Esophagus squamous epithelium (tissue), 5 donors: ENCODE data around the gene SLC6A19. TPM values are rescaled to one million over a fixed set of nuclear protein-coding genes. Genes with fewer than 3 reads are reported as not detected.

ENCODE experiments used
- DNase-seq: peaks from one replicate; lab custom pipeline; 2025; lab: John Stamatoyannopoulos, UW
- H3K27ac ChIP-seq, 4 donors: fragments of 200-600 bp; sonication (generic); one replicate each; pipeline ENCODE4 v1.5.1; 2016 to 2019; ENCODE audit warnings: mild to moderate bottlenecking in 1 of 4
- H3K27me3 ChIP-seq, 4 donors: fragments of 200-600 bp; sonication (generic); 1 replicate in 3 of 4; 2 replicates in 1 of 4; pipeline versions ENCODE4 v1.5.1 to v1.6.0; 2017 to 2021; ENCODE audit warnings: antibody characterized with exemption in 1 of 4
- H3K36me3 ChIP-seq, 3 donors: fragments of 200-600 bp; sonication (generic); one replicate each; pipeline ENCODE4 v1.5.1; 2016 to 2019
- H3K4me1 ChIP-seq, 3 donors: fragments of 200-600 bp; sonication (generic); one replicate each; pipeline ENCODE4 v1.5.1; 2017 to 2019
- H3K4me3 ChIP-seq, 4 donors: fragments of 200-600 bp; sonication (generic); 1 replicate in 3 of 4; 2 replicates in 1 of 4; pipeline ENCODE4 v1.5.1; 2016 to 2019; ENCODE audit warnings: mild to moderate bottlenecking in 2 of 4, moderate library complexity in 1 of 4
- H3K9me3 ChIP-seq, 3 donors: fragments of 200-600 bp; sonication (generic); one replicate each; pipeline ENCODE4 v1.5.1; 2016 to 2019
- CTCF ChIP-seq, 6 experiments: fragments of 450-650 bp in 4 of 6; fragments of 200-600 bp in 2 of 6; sonication (generic) in 2 of 6; IDR thresholded peaks; one replicate each; pipeline ENCODE4 v1.5.1; 2016 to 2019; ENCODE audit warnings: antibody characterized with exemption in 6 of 6, mild to moderate bottlenecking in 4 of 6, moderate library complexity in 4 of 6
- POLR2A ChIP-seq, 4 donors: fragments of 450-650 bp; IDR thresholded peaks; one replicate each; pipeline ENCODE4 v1.6.1; 2017; ENCODE audit warnings: antibody characterized with exemption in 4 of 4, mild to moderate bottlenecking in 4 of 4, moderate library complexity in 3 of 4
- WGBS, 2 donors: methylation state at CpG; one replicate each; pipeline ENCODE4 v1.1.5; 2018; 5-methylcytosine and 5-hydroxymethylcytosine counted together
- intact Hi-C: fragments of 100-400 bp; cut with DNase I; formaldehyde crosslinking; loops from one replicate; pipeline ENCODE4 v1.15.0; 2022
- total RNA-seq, 4 donors: library from RNA; depleted of rRNA; stranded (reverse); fragments of >200 nt; gene quantifications; one replicate each; pipeline ENCODE4 v1.1.0, GENCODE V29; 2016
- donor health status: DM: yes; HTN: yes; CAD: no.

The SLC6A19 gene
- total RNA-seq, 4 donors from 2014 or later, result not detected

DNA sequence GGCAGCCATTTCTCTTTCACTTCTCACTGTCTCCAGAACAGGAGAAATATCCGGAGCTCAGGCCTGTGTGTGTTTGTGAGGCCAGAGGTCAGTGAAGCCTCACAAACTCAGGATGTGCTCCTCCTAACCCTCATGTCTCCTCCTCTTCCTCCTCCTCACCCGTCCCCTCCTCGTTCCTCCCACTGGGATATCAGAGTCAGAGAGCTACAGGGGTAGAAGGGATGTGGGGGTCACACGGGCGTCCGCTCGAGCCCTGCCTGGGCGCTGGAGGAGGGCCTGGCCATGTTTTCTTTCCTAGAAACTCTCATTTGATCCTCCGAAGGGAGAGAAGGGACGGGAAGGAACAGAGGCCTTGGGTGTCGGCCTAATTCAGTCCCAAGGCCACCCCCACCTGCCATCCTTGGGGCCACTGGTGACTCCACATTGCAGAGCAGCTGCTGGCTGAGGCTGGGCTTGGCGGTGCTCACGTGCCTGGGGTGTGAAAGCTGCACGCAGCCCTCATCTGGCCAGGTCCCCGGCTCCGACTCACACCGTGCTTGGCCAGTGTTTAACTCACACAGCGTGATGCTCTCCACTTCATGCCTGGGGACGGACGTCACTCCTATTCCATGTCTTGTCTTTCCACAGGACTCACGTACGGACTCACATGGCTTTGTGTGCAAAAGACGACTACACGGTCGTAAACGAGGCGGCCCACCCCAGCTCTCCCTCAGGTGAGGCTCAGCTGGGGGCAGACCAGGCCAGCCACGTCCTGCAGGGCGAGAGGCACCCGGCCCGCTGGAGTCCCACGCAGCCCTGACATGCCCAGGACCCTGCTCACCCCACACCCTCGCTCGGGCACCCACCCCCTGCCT is 22.6 kb upstream of the SLC6A19 start:
- no peak overlapping the region for H3K4me3 ChIP-seq
- 40% methylated on average over 1 of the region's 34 CpGs; no CpG with 5 or more reads in 1 of the 2 donors for WGBS, 2 donors

DNA sequence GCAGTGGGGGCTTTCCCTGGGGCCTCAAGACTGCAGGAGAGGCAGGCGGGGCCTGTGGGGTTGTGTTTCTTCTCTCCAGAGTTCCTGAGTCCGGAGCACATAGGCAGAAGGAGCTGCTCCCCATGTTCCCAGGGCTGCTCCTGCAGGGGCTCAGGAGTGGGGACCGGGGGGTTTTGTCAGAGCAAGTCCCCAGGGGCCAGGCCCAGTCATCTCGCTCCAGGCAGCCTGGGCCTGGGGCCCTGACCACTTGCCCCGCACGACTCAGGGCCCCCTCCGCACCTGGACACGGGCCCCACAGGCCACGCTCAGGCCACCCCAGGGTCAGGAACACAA is 22.0 kb upstream of the SLC6A19 start:
- Histone ChIP-seq H3K36me3 (no peaks in the 10 kb centered on the region), H3K9me3 (no peaks in the 10 kb centered on the region), H3K4me1 (no peaks in the 10 kb centered on the region), H3K4me3 (no peak overlapping the region), H3K27me3 (peaks cover 0 to 59% (median 0%) of the 10 kb centered on the region in 4 donors), H3K27ac (no peak overlapping the region)
- no peak for TF ChIP-seq CTCF (IDR thresholded peaks at IDR 0.05)
- TF ChIP-seq POLR2A (IDR thresholded peaks at IDR 0.05), result no peak
- WGBS, 2 donors, result no CpG with 5 or more reads among the region's 9 CpGs
- no peak for DNase-seq
- intact Hi-C loops, result no loop called here

More for the DNA sequence above, 22.6 kb upstream of the SLC6A19 start:
- intact Hi-C loops, result no loop called here
- Histone ChIP-seq H3K9me3 (no peaks in the 10 kb centered on the region), H3K27ac (no peak overlapping the region), H3K36me3 (no peaks in the 10 kb centered on the region), H3K4me1 (no peaks in the 10 kb centered on the region), H3K27me3 (peaks cover 0 to 60% (median 0%) of the 10 kb centered on the region in 4 donors)
- no peak for DNase-seq
- TF ChIP-seq POLR2A (IDR thresholded peaks at IDR 0.05) (no peak), CTCF (IDR thresholded peaks at IDR 0.05) (no peak)

GRCh38 chr5:1180096-1180495 is 21.3 kb upstream of the SLC6A19 start:
- no peak overlapping the region for H3K4me3 ChIP-seq
- no CpG with 5 or more reads among the region's 20 CpGs for WGBS, 2 donors
- intact Hi-C loops, result no loop called here

DNA sequence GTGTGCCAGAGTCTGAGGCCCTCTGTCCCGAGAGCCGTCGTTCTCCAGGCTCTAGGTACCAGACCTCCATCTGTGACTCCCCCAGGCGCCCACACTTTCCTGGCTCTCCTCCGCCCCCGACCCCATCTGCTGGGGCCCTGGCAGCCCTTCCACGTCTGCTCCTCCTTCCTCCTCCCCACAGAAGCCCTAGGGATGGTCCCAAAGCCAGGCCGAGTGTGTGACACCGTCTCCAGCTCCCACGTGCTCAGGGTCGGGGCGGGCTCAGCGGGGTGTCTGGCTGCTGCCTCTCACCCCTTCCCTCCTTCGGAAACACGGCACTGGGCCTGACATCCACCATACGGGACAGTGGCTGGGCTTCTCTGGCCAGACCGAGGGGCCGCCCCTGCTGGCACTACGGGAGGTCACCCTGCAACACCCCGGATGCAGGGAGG is 20.5 kb upstream of the SLC6A19 start:
- H3K9me3 ChIP-seq, result no peaks in the 10 kb centered on the region
- no peaks in the 10 kb centered on the region for H3K36me3 ChIP-seq
- no peak overlapping the region for H3K4me3 ChIP-seq
- H3K27me3 ChIP-seq, result peaks cover 0 to 55% (median 0%) of the 10 kb centered on the region in 4 donors
- no peak for TF ChIP-seq POLR2A (IDR thresholded peaks at IDR 0.05)
- TF ChIP-seq CTCF (IDR thresholded peaks at IDR 0.05), result no peak
- H3K4me1 ChIP-seq, result no peaks in the 10 kb centered on the region
- DNase-seq, result no peak
- 78 to 88% methylated on average over 8 to 10 of the region's 20 CpGs for WGBS, 2 donors
- intact Hi-C loops, result no loop called here
- H3K27ac ChIP-seq, result no peak overlapping the region

More at GRCh38 chr5:1180096-1180495, 21.3 kb upstream of the SLC6A19 start:
- Histone ChIP-seq H3K4me1 (no peaks in the 10 kb centered on the region), H3K9me3 (no peaks in the 10 kb centered on the region), H3K27ac (no peak overlapping the region), H3K36me3 (no peaks in the 10 kb centered on the region), H3K27me3 (peaks cover 0 to 55% (median 0%) of the 10 kb centered on the region in 4 donors)
- no peak for DNase-seq
- no peak for TF ChIP-seq CTCF (IDR thresholded peaks at IDR 0.05)
- TF ChIP-seq POLR2A (IDR thresholded peaks at IDR 0.05), result no peak
